SH-SY5Y (cell line): ENCODE data around the gene SLF2.

ENCODE experiments used
- GATA2 ChIP-seq: IDR thresholded peaks from 2 replicates; pipeline ENCODE4 v1.6.1; 2011; ENCODE audit warnings: mild to moderate bottlenecking, low read depth, low read length
- GATA3 ChIP-seq: IDR thresholded peaks from 2 replicates; pipeline ENCODE4 v1.6.1; 2011; ENCODE audit warnings: low read depth, mild to moderate bottlenecking, low read length, moderate library complexity

- TF ChIP-seq GATA2 = no peak
- no peak for TF ChIP-seq GATA3
These were observed 1.3 kb upstream of the SLF2 start for GRCh38 chr10:100911472-100911871.
